GM18907 (cell line): ENCODE measurements around the gene GPHB5.
"Not testable (repeated sequence)": the region's sequence is repeated elsewhere in the genome, so short reads cannot be mapped to it uniquely, and the experiment has no call there.

Source experiments
- ATAC-seq: cut with Tn5 transposase; IDR thresholded peaks from one replicate; pipeline ENCODE4 v1.9.1; 2021; ENCODE audit warnings: mild to moderate bottlenecking, moderate library complexity; ENCODE audit not compliant: unreplicated experiment

GPHB5 gene

DNA sequence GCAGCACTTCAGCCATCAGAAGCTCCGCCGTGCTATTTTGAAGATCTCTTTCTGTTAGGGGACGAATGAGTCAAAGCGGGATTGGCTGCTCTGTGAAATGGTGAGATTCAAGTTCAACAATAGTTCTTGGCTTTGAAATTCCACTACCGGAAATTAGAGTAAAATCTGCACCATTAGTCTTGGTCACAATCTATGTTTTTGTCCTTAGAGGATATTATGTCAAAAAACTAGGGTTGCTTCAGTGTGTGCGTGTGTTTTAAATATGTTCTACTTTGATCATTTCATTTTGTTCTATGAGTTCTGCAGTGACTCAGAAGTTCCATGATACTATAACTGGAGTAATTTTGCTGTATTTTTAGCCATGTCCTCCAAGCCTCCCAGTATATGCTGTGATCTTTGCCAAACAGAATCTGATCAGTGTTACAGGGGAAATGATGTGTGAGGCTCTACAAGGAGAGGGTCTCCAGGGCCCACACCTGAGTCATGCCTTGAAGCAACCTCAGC, 22.6 kb downstream of the GPHB5 start:
- no peak for ATAC-seq

GRCh38 chr14:63295231-63295685, 23.5 kb downstream of the GPHB5 start:
- ATAC-seq, result no peak

DNA sequence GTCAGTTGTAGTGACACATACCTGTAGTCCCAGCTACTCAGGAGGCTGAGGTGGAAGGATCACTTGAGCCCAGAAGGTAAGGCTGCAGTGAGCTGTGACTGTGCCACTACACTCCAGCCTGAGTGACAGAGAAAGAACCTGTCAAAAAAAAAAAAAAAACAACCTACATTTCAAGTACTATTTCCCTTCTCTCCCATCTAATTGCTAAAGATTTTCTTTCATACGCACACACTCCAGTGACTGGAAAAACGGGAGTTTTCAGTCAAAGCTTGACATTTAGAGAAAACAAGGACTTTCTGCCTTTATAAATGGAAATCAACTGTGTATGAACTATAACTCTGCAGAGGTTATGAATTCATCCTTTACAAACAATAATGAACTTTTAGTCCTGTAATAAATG, 25.9 kb downstream of the GPHB5 start:
- no peak for ATAC-seq

GRCh38 chr14:63290741-63291430, 27.8 kb downstream of the GPHB5 start:
- ATAC-seq, result no peak

DNA sequence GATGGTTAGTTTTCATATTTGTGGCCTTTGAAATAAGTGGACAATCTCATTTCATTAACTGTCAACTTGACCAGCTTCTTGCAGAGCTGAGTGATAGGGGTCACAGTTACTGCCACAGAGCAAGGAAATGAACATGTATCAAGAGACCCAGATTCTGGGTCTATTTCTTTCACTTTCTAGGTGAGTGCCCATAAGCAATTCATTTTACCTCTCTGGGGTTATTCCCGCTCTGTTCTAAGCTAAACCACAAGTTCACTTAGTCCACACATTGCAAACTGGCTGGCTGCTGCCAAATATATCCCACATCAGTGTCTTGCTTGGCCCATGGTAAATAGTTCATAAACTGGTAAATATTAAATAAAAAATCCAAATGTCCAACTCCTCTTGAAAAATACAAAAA, 29.9 kb downstream of the GPHB5 start:
- peak; percentile 59 for ATAC-seq

- ATAC-seq, result no peak
These were observed 30.9 kb downstream of the GPHB5 start for GRCh38 chr14:63287666-63288483.

DNA sequence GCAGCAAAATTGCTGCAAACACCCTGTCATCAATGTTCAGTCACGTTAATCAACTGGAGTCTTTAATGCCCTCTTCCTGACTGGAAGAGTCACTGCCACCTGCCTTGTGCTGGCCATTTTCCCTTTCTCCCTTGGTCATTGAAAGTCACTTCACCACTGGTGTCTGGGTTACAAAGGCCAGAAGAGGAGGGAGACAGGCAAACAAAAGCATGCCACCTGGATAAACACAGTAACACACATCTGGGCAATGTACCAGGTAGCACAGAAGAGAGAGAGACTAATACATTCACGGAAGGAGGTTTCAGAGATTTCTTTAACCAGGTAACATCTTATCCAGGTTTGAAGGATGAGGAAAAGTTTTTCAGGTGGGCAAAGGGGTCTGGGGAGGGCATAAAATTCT, 32.7 kb downstream of the GPHB5 start:
- ATAC-seq, result no peak

GRCh38 chr14:63283884-63284248, 34.9 kb downstream of the GPHB5 start:
- ATAC-seq, result no peak

- no peak for ATAC-seq
These were observed 35.5 kb downstream of the GPHB5 start for GRCh38 chr14:63282997-63283883.

DNA sequence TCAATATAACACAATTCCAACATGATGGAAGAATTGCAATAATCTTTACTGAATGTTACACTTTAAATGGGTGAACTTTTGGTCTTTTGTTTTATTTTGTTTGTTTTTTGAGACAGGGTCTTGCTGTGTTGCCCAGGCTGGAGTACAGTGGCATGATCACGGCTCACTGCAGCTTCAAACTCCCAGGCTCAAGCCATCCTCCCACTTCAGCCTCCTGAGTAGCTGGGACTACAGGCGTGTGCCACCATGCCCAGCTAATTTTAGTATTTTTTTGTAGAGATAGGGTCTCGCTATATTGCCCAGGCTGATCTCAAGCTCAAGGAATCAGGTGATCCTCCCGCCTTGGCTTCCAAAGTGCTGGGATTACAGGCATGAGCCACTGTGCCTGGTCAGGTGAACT, 38.8 kb downstream of the GPHB5 start:
- ATAC-seq, result not testable (repeated sequence)

GRCh38 chr14:63277591-63278183, 41.0 kb downstream of the GPHB5 start:
- ATAC-seq, result no peak

GRCh38 chr14:63276492-63277342, 42.0 kb downstream of the GPHB5 start:
- peak; percentile 68 for ATAC-seq

- ATAC-seq, result no peak
These were observed 42.7 kb downstream of the GPHB5 start for GRCh38 chr14:63276016-63276415.

DNA sequence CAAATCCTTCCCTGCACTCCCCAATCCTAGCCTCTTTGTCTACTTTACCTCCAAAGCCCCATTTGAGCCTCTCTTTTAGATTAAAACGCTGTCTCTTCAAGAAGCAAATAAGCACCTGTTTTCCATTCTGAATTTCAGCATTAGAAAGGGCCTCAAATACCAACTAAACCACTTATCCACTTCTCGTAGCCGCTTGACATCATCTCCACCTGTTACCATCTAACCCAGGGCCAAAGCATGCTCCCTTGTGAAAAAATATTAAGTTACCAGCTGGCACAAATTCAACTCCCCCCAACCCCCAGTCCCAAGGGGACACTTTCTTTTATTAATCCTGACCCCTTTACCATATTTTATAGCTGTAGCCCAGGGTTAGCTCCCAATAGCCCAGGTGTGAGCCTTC, 43.1 kb downstream of the GPHB5 start:
- ATAC-seq, result no peak

DNA sequence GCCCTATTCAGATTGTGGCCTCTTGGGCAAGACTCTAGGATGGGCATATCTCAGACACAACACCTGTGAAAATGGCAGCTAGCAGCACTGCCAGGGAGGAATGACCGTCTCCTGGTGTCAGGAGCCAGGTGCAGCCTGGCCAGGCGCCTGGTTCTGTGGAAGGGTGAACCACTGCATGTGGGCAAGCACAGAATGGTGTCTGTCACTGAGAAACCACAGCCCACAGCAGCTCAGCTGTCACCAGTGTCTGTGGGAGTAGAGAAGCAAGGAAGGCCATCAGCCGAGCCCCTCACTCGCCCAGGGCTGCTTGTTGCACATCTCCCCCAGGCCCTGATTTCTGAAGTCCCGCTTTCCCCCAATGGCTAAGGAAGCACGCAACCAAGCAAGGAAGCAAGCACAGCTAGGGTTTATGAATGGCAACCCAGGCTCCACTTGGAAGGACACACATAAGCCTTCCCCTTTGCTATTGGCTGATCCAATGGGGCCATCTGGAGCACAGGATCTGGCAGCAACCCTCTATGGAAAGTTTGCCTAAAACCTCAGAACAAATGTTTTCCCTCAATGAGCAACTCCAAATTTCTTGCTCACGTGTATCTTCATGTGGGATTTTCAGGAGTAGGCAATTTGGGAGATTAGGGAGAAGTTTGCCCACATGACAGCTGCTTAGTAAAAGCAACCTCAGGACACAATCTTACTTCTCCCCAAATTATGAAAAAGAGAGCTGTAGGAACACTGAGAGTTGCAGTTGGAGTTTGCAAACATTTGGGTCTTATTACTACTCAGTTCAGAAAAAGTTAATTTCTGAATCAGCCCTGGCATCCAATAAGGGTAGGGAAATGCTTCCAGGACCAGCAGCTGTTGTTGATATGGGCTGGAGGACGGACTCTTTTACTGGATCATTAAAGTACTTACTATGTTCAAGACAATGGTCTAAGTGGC, 44.7 kb downstream of the GPHB5 start:
- no peak for ATAC-seq

GRCh38 chr14:63273129-63273528, 45.6 kb downstream of the GPHB5 start:
- no peak for ATAC-seq

GRCh38 chr14:63269561-63270225, 49.0 kb downstream of the GPHB5 start:
- no peak for ATAC-seq

GRCh38 chr14:63268771-63269170, 50.0 kb downstream of the GPHB5 start:
- no peak for ATAC-seq
